Stimulated activated naive CD4-positive, alpha-beta T cell (primary cell): ENCODE measurements around the gene PTPRU.
"Not testable (repeated sequence)": the region's sequence is repeated elsewhere in the genome, so short reads cannot be mapped to it uniquely, and the experiment has no call there.

ENCODE experiments used
- DNase-seq, 6 experiments: peaks; one replicate each; lab custom pipeline; 2025; lab: John Stamatoyannopoulos, UW

Gene PTPRU

GRCh38 chr1:29222260-29222659, 14.1 kb upstream of the PTPRU start:
- DNase-seq: not testable (repeated sequence)

GRCh38 chr1:29222686-29223085, 13.6 kb upstream of the PTPRU start:
- DNase-seq: no peak

GRCh38 chr1:29223521-29223920, 12.8 kb upstream of the PTPRU start:
- DNase-seq: no peak

- DNase-seq: no peak
These were observed 11.9 kb upstream of the PTPRU start for GRCh38 chr1:29224356-29224837.

GRCh38 chr1:29225361-29225760, 11.0 kb upstream of the PTPRU start:
- no peak for DNase-seq

- DNase-seq: no peak
These were observed 8.8 kb upstream of the PTPRU start for GRCh38 chr1:29227511-29227910.

- DNase-seq: no peak
These were observed 6.1 kb upstream of the PTPRU start for GRCh38 chr1:29230204-29230552.

- DNase-seq: peak; percentile 84 to 94 (median 90)
These were observed 5.6 kb upstream of the PTPRU start, which contains the start of gene MECR for GRCh38 chr1:29230553-29231378. MECR (minus strand) TSS chr1:29230934; CDS start chr1:29230906, 28 bp downstream.

- no peak for DNase-seq
These were observed 3.9 kb upstream of the PTPRU start for GRCh38 chr1:29232387-29232786.

GRCh38 chr1:29233693-29234092, 2.6 kb upstream of the PTPRU start:
- no peak for DNase-seq

GRCh38 chr1:29234471-29234870, 1.9 kb upstream of the PTPRU start:
- no peak for DNase-seq

GRCh38 chr1:29234881-29235280, 1.4 kb upstream of the PTPRU start:
- DNase-seq: not testable (repeated sequence)

GRCh38 chr1:29236712-29237128, 398 bp downstream of the PTPRU start:
- no peak for DNase-seq

- peak in 3 of 6 experiments; percentile 23 to 45 (median 33) for DNase-seq
These were observed 953 bp downstream of the PTPRU start for GRCh38 chr1:29237129-29237821.

- peak in 2 of 6 experiments; percentile 5 to 7 for DNase-seq
These were observed 1.7 kb downstream of the PTPRU start for GRCh38 chr1:29237852-29238619.

- no peak for DNase-seq
These were observed 2.3 kb downstream of the PTPRU start for GRCh38 chr1:29238620-29239002.

- DNase-seq: no peak
These were observed 2.8 kb downstream of the PTPRU start for GRCh38 chr1:29239142-29239541.

GRCh38 chr1:29240400-29240837, 4.1 kb downstream of the PTPRU start:
- DNase-seq: no peak

- no peak for DNase-seq
These were observed 4.7 kb downstream of the PTPRU start for GRCh38 chr1:29240986-29241385.

- no peak for DNase-seq
These were observed 6.9 kb downstream of the PTPRU start for GRCh38 chr1:29243023-29243870.

GRCh38 chr1:29243871-29244200, 7.5 kb downstream of the PTPRU start:
- DNase-seq: no peak

GRCh38 chr1:29245261-29245660, 8.9 kb downstream of the PTPRU start:
- DNase-seq: no peak
